Spinal cord (tissue), 10 donors: ENCODE measurements around the gene PCSK6. TPM values are rescaled to one million over a fixed set of nuclear protein-coding genes. Genes with fewer than 3 reads are reported as not detected.
"Not testable (repeated sequence)": the region's sequence is repeated elsewhere in the genome, so short reads cannot be mapped to it uniquely, and the experiment has no call there.

ENCODE experiments used
- DNase-seq, 6 donors: peaks; one replicate each; pipeline versions ENCODE4 v3.0.0 to v3.0.0-alpha.2; 2013 to 2015; ENCODE audit warnings: low spot score in 6 of 6, low read depth in 4 of 6
- H3K27ac ChIP-seq: one replicate; pipeline ENCODE4 v1.5.1; 2013; ENCODE audit warnings: low read depth, low read length, control low read depth
- H3K27me3 ChIP-seq: one replicate; pipeline ENCODE4 v1.6.1; 2013; ENCODE audit warnings: low read length; ENCODE audit not compliant: control insufficient read depth, insufficient read depth
- H3K36me3 ChIP-seq: one replicate; pipeline ENCODE4 v1.6.1; 2013; ENCODE audit warnings: low read length; ENCODE audit not compliant: control insufficient read depth, insufficient read depth
- H3K4me1 ChIP-seq: one replicate; pipeline ENCODE4 v1.6.1; 2013; ENCODE audit warnings: low read length; ENCODE audit not compliant: control insufficient read depth, insufficient read depth
- H3K4me3 ChIP-seq: one replicate; pipeline ENCODE4 v1.5.1; 2013; ENCODE audit warnings: low read depth, low read length, control low read depth
- H3K9me3 ChIP-seq: one replicate; pipeline ENCODE4 v1.6.1; 2013; ENCODE audit warnings: low read length; ENCODE audit not compliant: control insufficient read depth, insufficient read depth
- WGBS: methylation state at CpG from one replicate; pipeline ENCODE4 v1.1.5; 2013; ENCODE audit warnings: missing lambda C conversion rate; ENCODE audit not compliant: insufficient coverage; 5-methylcytosine and 5-hydroxymethylcytosine counted together
- polyA plus RNA-seq, 2 donors: library from polyadenylated mRNA; unstranded; fragments of 120-200 nt; gene quantifications; one replicate each; pipeline ENCODE4 v1.2.1, GENCODE V29; 2013; ENCODE audit not compliant: insufficient read length in 2 of 2
- total RNA-seq, 2 donors: library from RNA; depleted of rRNA in 1 of 2; stranded (reverse); fragments of 120-200 nt in 1 of 2; fragments of >200 nt in 1 of 2; gene quantifications; one replicate each; pipeline versions ENCODE4 v1.2.3 to v1.2.4, GENCODE V29; 2013 to 2014
- donor health status: healthy.

Gene PCSK6
- total and polyA plus RNA-seq, 4 donors: 8.6 to 14.3 (median 11.7) TPM

GRCh38 chr15:101359365-101359947 lies 130.1 kb downstream of the PCSK6 start:
- H3K4me1 ChIP-seq: peaks cover 10% of the 10 kb centered on the region
- no peaks in the 10 kb centered on the region for H3K9me3 ChIP-seq
- no peak overlapping the region for H3K27ac ChIP-seq
- no peak for DNase-seq
- H3K4me3 ChIP-seq: no peak overlapping the region
- no peaks in the 10 kb centered on the region for H3K27me3 ChIP-seq
- WGBS: 88% methylated on average over 8 of the region's 9 CpGs
- H3K36me3 ChIP-seq: no peaks in the 10 kb centered on the region

GRCh38 chr15:101358895-101359294 lies 130.6 kb downstream of the PCSK6 start:
- Histone ChIP-seq H3K27ac (no peak overlapping the region), H3K4me1 (peaks cover 10% of the 10 kb centered on the region), H3K4me3 (no peak overlapping the region), H3K9me3 (no peaks in the 10 kb centered on the region), H3K27me3 (no peaks in the 10 kb centered on the region), H3K36me3 (no peaks in the 10 kb centered on the region)
- no peak for DNase-seq
- 82% methylated on average over 7 of the region's 7 CpGs for WGBS

GRCh38 chr15:101357885-101358284 lies 131.6 kb downstream of the PCSK6 start:
- no peaks in the 10 kb centered on the region for H3K36me3 ChIP-seq
- 90% methylated on average over 10 of the region's 11 CpGs for WGBS
- H3K4me1 ChIP-seq: peaks cover 10% of the 10 kb centered on the region
- no peak for DNase-seq
- H3K27ac ChIP-seq: no peak overlapping the region
- no peak overlapping the region for H3K4me3 ChIP-seq
- H3K9me3 ChIP-seq: no peaks in the 10 kb centered on the region
- H3K27me3 ChIP-seq: no peaks in the 10 kb centered on the region

GRCh38 chr15:101357333-101357732 lies 132.2 kb downstream of the PCSK6 start:
- no peak for DNase-seq

GRCh38 chr15:101356512-101357172 lies 132.9 kb downstream of the PCSK6 start:
- not testable (repeated sequence) for H3K4me3 ChIP-seq, H3K27me3 ChIP-seq, H3K36me3 ChIP-seq, H3K9me3 ChIP-seq, H3K27ac ChIP-seq
- peaks cover 10% of the 10 kb centered on the region for H3K4me1 ChIP-seq
- WGBS: 40% methylated on average over 1 of the region's 9 CpGs
- peak in 1 of 6 donors; percentile 64 for DNase-seq

More at GRCh38 chr15:101357333-101357732, 132.2 kb downstream of the PCSK6 start:
- Histone ChIP-seq H3K27me3 (no peaks in the 10 kb centered on the region), H3K4me3 (no peak overlapping the region), H3K36me3 (no peaks in the 10 kb centered on the region), H3K27ac (no peak overlapping the region), H3K4me1 (peaks cover 10% of the 10 kb centered on the region), H3K9me3 (no peaks in the 10 kb centered on the region)
- 77% methylated on average over 8 of the region's 15 CpGs for WGBS

- H3K4me1 ChIP-seq: peaks cover 10% of the 10 kb centered on the region
- H3K4me3 ChIP-seq: no peak overlapping the region
- WGBS: 88% methylated on average over 19 of the region's 23 CpGs
- no peaks in the 10 kb centered on the region for H3K27me3 ChIP-seq
- H3K9me3 ChIP-seq: no peaks in the 10 kb centered on the region
- H3K27ac ChIP-seq: no peak overlapping the region
- DNase-seq: no peak
- no peaks in the 10 kb centered on the region for H3K36me3 ChIP-seq
Observed at GRCh38 chr15:101355678-101356464, 133.6 kb downstream of the PCSK6 start.

- DNase-seq: peak in 1 of 6 donors; percentile 12
- 93% methylated on average over 2 of the region's 5 CpGs for WGBS
- Histone ChIP-seq H3K4me1 (peaks cover 10% of the 10 kb centered on the region), H3K4me3 (no peak overlapping the region), H3K27ac (no peak overlapping the region), H3K36me3 (no peaks in the 10 kb centered on the region), H3K9me3 (no peaks in the 10 kb centered on the region), H3K27me3 (no peaks in the 10 kb centered on the region)
Observed at GRCh38 chr15:101354891-101355623, 134.4 kb downstream of the PCSK6 start.

- 81% methylated on average over 7 of the region's 7 CpGs for WGBS
- Histone ChIP-seq H3K4me1 (peaks cover 10% of the 10 kb centered on the region), H3K9me3 (no peaks in the 10 kb centered on the region), H3K36me3 (no peaks in the 10 kb centered on the region), H3K27ac (no peak overlapping the region), H3K4me3 (no peak overlapping the region), H3K27me3 (no peaks in the 10 kb centered on the region)
- DNase-seq: no peak
Observed at GRCh38 chr15:101353240-101353639, 136.3 kb downstream of the PCSK6 start.

GRCh38 chr15:101351736-101352135 lies 137.8 kb downstream of the PCSK6 start:
- H3K27ac ChIP-seq: no peak overlapping the region
- no peak for DNase-seq
- no CpG with 5 or more reads among the region's 2 CpGs for WGBS
- no peaks in the 10 kb centered on the region for H3K36me3 ChIP-seq
- H3K4me1 ChIP-seq: peaks cover 14% of the 10 kb centered on the region
- no peaks in the 10 kb centered on the region for H3K27me3 ChIP-seq
- no peaks in the 10 kb centered on the region for H3K9me3 ChIP-seq
- no peak overlapping the region for H3K4me3 ChIP-seq
